Activated CD8-positive, alpha-beta memory T cell treated with anti-CD3 and anti-CD28 coated beads, Interleukin-2, amount 50 U/mL, for 24 hours (primary cell): ENCODE data around the gene WIF1.

Experiments
- DNase-seq: peaks from one replicate; pipeline ENCODE4 v3.0.0-alpha.2; 2020; ENCODE audit errors: extremely low read depth

WIF1 gene

DNA sequence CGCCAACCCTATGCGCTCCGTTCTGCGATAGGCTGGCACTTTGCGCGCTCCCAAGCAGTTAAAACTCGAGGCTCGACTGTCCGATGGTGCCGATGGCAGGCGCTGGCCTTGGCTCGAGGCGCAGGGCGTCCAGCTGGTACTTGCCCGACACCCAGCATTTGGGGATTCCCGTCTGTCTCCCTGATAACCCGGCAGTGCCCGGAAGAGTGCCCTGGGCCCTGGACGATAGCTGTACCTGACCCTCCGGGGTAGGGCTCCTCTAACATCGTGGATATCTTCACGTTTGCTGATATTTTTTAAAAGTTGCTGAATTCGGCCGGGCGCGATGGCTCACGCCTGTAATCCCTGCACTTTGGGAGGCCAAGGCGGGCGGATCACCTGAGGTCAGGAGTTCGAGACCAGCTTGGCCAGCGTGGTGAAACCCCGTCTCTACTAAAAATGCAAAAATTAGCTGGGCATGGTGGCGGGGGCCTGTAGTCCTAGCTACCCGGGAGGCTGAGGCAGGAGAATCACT is 908 bp upstream of the WIF1 start:
- DNase-seq: no peak

DNA sequence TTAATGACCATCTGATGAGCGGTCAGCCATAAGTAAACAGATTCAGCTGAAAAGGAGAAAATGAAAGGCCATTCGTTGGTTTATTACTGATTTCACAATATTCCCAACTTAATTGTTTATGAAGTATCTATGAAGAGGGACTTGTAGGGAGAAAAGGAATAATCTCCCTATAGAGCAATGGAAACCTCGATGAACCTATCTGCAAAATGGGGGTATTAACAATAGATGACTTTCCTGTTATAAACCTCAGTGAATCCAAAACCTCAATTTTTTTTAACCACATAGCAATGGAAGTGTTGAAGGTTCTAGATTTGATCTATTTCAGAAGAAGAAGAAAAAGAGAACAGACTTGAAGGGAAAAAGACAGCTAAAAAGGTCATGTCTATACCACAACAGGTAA is 2.0 kb downstream of the WIF1 start:
- DNase-seq: no peak

DNA sequence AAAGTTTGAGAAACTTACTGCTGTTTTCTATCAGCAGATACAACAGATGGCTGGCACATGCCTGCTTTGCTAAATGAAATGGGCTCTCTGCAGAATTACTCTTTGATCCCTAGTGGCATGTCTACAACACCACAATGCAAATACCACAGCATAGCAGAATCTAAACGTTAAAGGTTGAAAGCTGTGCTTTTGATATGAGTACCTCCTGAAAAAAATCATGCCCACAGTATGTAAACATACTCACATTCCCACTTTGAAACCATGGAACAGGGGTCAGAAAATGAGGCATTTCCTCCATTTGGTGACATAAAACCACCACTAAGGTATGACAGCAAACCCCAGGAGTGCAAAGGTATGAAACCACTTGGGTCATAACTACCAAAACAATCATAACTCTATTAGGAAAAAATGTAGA is 7.5 kb downstream of the WIF1 start:
- no peak for DNase-seq

DNA sequence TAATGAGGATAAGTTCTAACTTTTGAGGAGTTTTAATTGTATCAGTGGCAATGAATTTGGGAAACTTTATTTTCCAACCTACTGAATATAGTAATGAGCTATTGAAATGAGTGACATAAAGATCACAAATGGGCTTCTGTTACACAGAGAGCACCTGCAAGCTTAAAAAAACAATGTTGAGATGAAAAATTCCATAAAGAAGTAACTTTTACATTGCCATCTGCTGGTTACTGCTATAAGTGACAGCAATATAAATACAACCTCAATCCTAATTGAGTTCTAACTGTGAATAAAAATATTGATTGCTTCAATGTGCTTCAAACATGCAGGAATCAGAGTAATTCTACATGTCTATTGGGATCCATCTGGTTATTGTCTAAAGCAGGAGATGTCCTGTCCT is 14.2 kb downstream of the WIF1 start:
- no peak for DNase-seq

DNA sequence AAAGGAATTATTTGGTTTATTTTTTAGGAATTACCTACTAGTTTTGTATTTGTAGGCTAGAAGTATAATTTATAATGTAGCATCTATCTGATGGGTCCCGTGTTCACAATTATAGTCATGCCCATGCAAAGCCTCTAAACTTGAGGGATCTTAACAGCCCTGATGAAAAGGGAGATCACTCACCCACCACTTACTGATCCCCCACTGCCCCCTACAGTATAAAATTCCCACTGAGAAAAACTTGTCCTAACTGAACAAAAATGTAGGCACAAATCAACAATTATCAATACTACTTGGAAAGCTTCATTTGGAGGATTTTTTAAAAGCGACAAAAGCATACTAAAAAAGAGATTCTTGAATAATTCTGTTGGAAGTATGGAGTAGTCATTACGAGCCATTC is 21.0 kb downstream of the WIF1 start:
- DNase-seq: no peak

DNA sequence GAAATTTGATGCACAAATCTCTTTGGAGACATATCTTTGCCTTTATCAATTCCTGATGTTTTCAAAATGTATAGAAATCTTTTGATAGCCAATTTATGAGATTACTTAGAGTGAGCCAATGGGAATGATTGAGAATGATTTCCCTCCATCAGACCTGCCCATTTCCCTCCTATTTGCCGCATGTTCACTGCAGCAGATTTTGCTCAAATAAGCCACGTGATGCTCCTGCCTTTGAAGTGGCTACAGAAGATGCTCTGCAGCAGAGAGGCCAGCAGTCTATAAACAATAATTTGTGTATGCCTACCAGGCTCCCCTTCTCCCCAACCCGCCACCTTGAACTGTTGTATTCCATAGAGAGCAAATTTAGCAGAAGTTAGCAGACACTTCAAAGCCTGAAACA is 21.9 kb downstream of the WIF1 start:
- DNase-seq: no peak

DNA sequence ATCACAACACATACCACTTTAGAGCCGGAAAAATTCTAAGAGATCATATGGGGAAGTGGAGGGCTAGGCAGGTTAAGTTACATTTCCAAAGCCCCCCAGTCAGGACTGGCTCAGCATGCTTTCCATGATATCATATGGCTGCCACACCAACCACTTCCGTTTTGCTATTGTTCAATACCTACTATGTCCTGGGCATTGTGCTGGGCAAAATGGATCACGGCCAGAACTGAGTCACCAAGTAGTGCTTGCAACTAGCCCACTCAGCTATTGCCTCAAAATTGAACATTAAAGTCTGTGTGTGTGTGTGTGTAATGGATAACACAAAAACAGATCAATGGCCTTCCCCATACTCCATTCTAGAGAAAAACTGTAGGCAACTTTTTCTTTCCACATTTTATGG is 22.7 kb downstream of the WIF1 start:
- DNase-seq: no peak

DNA sequence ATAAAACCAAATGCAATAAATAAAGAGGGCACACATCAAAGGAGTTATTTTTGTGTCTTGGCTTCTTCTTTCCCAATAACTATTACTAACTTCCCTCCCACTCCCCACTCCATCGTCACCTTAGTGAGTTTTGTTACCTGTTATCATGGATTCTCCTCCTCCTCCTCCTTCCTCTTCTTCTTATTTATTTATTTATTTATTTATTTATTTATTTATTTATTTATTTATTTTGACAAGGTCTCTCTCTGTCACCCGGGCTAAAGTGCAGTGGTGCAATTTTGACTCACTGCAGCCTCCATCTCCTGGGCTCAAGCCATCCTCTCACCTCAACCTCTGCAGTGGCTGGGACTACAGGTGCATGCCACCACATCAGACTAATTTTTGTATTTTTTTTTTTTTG is 26.4 kb downstream of the WIF1 start:
- DNase-seq: no peak

DNA sequence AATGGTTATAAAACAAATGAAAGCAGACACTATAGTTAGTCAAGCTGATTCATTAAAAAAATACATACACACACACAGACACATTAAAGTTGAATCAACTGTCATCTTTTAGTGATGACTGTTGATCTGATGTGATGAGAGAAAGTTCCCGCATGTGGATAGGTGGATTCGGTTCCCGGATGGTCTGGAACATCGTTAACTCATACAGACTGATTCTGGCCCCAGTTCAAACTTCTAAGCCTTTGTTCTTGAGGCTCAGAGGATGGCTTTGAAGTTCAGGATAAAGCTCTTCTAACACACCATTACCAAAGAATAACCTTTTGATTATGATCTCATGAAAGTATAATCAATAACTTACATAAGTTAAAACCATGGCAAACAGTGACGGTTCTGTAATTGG is 27.5 kb downstream of the WIF1 start:
- DNase-seq: no peak

DNA sequence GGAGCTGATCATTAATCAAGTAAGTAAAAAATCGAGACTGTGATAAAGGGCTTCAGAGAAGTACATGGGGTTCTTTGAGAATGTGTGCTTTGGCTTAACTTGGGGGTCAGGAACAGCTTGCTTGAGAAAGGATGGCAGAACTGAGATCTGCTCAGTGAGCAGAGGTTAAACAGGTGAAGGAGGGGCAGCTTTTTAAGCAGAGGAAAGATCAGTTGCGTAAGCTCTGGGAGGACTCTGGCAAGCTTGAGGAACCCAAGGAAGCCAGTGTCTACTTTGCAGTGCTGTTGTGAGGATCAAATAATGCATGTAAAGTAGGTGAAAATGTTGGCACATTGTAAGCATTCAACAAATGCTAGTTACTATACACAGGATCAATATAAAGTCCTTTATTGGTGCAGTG is 30.6 kb downstream of the WIF1 start:
- DNase-seq: no peak

DNA sequence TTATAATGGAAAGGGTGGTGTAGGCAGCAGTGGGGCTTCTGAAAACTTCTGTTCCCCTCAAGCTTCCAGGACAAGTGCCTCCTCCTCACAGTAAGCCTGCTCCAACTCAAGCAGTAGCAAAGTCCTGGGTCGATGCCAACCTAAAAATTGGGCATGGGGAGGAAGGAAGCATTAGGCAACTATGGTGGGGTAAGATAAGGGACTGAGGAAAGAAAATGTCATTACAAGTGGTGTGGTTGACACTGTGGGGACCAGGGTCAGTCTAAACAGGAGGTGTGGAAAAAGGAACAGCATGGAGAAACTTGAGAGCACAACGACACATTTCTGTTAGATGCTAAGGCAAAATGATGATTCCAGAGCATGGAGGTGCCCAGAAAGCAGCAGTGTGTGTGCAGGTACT is 34.9 kb downstream of the WIF1 start:
- no peak for DNase-seq

DNA sequence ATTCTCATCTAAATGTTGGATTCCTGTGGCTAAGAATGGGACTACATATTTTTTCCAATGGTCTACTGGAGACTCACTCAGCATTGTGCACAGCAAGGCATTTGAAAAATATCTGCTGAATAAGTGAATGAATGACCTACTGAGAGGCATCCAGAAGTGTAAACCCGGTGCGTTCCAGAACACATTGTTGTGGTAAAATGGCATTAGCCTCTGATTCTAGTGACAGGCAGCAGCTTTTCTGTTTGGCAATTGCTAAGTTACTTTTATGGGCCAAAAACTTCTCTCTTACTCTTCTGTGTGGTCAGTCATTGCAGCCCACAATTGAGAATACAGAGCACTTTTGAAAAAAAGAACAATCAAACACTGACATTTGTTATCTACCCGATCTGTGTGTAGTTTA is 36.5 kb downstream of the WIF1 start:
- DNase-seq: no peak

DNA sequence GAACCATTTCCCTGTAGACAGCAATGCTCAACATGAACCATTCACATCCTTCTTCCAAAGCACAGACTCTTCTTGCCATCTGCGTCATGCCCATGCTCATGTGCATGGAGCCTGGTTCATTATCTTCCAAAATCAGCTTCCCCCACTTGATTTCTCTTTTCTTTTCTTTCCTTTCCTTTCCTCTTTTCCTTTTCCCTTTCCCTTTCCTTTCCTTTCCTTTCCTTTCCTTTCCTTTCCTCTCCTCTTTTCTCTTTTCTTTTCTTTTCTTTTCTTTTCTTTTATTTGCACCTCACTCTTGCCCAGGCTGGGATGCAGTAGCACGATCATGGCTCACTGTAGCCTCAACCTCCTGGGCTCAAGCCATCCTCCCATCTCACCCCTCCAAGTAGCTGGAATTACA is 37.5 kb downstream of the WIF1 start:
- no peak for DNase-seq

DNA sequence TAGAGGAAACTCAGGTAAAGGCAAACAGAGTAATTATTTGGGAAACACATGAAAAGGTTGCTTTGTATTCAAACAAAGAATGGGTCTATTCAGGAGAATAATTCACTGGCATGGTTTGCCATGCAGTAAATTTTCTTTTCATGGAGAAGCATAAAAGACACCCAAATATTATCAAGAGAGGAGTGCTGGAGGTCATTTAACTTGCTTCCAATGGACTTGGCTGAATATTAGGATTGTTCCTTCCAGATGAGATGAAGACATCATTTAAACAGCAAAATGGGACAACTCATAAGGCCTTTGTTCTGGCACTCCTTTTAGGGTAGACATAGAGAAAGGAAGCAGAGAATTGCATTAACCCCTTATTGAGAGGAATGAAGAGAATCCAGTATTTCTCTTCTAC is 38.7 kb downstream of the WIF1 start:
- DNase-seq: no peak

DNA sequence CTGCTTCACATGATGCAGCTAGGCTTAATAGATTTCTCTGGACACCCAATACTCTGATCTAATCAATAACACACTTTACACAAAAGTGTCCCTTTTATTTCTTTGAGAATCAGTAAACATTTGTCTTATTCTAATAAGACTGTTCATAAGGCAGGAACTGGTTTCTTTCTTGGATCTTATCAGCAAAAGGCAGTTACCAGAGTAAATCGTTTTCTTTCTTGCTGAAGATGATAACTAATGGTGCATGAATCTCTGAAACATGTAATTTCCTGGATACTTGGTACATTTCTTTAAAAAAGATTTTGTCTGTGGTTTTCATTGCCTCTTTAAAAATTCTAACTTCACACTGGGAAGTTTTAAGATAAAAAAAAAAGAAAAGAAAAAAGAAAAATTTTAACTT is 39.6 kb downstream of the WIF1 start:
- no peak for DNase-seq

DNA sequence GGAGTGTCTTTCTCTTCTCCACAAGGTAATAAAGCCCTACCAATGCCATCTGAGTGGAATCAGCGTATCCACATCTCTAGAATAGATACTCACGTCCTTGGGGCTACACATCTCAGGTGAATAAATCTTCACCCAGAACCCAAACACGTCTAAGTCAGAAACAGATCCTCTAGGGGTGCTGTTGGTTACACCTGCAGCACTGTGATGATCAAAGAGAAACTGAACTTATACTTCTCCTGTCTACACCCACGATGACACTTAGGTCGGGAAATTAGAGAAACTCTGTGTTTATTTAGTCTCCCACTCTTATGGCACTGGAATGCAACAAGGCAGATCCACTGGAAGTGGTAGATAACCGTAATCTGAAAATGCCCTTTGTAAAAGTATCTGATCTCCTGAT is 46.2 kb downstream of the WIF1 start:
- no peak for DNase-seq

DNA sequence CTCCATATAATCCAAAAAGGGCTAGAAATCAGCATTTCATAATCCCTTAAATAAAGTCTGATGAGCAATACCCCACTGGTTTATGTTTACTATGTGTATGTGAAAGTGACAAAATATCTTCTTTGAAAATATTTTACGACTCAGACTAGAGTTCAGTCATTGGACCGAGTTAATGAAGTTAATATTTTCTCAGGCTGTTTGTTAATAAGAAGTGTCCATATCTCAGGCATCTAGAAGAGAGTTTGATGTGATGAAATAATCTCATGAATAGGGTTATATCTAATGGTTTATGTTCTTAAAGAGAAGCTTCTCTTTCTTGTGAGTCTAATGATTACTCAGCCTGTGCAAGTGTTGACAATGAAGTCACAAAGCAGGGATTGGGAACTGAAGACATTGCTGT is 51.8 kb downstream of the WIF1 start:
- no peak for DNase-seq

DNA sequence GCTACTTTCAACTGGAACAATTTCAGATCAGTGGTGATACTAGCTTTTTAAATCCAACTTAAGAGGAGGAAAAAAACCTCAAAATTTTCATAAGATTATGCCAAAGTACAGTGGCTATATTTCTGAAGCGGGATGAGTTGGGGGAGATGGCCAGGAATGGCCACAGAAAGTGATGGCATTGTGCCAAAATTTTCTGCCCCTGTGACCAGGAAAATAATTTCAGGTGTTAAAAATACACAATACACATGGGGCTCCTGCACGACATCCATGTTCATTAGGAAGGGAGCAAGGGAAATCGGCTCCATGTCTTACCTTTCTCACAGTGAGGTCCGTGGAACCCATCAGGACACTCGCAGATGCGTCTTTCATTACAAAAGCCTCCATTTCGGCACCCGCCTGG is 53.7 kb downstream of the WIF1 start:
- DNase-seq: no peak

DNA sequence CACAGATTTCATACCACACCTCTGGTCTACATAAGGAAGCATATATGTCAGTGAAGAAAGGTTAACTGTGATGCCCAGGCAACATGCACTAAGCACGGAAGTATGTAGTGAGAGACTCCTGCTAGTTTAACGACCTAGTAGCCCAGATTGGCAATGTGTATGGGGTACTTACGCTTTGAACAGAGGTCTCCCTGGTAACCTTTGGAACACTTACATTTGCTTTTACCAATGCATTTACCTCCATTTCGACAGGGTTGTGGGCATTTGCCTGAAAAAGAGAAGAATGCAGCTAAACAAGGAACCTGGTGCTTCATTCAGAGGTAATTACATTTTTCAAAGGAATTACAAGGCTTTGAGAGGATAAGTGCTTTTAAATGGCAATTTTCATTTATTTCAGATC is 65.2 kb downstream of the WIF1 start:
- no peak for DNase-seq

DNA sequence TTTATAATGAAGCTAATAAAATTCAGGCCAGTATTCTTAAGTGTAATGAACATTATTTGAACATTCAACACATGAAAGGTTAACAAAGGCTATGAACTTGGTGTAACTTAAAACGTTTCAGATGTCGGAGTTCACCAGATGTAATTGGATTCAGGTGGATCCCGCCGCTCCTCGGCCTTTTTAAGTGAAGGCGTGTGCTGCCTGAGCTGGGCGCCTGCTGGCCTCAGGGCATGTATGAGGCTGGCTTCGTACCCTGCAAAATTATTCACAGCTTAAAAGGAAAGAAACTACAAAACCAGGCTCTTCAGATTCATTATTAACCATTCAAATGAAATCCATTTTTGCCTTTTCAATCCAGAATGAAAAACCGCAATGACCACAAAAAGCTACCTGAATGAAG is 69.9 kb downstream of the WIF1 start:
- DNase-seq: no peak

DNA sequence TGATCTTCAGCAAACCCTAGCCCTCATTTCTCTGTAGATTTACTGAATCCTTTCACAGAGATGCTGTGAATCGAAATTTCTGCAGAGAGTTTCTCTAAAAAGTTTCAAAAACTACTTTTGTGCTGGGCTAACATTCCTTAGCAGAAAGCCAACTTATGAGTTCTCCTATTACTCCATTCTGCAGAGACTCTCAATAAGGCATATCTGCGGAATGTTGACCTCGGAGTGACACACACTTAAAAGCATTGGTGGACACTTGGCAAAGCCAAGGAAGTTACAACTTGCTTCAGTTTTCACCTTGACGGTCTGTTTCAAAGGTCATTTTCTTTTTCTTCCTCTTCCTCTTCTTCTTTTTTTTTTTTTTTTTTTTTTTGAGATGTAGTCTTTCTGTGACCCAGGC is 75.8 kb downstream of the WIF1 start:
- DNase-seq: no peak

DNA sequence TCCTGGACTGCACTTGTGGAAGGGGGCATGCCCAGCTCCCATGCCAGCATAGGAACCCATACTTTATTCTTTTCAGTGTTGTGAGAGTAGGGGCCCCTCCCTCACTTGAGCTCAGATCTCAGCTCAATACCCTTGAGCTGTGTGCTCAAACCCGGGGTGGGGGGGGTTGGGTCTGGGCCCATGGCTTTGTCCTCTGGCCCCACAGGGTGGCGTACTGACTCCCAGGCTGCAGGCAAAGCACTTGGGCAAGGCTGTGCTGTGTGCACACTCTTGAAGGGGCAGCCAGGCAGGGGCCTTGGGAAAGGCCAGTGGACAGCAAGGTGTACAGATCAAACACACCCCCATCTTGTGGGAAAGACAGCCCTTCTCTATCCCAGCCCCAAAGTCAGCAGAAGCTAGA is 81.8 kb downstream of the WIF1 start:
- DNase-seq: no peak

DNA sequence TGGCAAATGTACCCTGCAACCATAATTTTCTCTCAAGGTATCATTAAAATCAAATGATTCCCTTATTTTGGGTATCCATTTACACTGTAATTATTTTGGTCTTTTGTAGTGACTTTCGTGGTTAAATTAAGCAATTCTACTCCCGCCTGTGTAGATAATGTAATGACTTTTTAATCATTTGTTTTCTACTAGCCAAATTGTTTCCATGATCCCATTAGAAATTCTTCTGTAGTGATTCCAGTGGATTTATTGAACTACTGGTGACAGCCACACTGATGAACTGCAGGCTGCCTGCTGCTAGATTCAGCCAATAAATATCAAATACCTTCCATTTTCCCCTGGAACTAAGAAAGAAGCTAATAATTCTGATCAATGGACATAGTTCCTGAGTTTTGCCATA is 96.0 kb downstream of the WIF1 start:
- no peak for DNase-seq

DNA sequence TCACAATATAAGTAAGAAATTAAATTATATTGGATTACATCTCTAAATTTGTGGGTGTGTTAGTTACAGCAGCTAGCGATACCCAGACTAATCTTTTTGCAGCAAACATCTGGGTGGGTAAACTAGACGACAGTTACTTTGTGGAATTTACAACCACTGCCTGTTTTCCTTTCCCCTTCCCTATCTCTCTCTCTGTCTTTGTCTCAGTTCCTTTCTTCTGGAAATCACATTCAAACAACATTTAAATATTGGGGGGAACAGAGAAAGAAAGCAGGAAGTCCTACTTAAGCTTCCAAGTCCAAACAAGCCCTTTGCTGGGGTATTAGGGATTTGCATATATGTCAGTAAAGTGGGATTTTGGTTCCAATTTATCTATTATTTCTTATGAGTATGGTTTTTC is 97.6 kb downstream of the WIF1 start:
- no peak for DNase-seq

DNA sequence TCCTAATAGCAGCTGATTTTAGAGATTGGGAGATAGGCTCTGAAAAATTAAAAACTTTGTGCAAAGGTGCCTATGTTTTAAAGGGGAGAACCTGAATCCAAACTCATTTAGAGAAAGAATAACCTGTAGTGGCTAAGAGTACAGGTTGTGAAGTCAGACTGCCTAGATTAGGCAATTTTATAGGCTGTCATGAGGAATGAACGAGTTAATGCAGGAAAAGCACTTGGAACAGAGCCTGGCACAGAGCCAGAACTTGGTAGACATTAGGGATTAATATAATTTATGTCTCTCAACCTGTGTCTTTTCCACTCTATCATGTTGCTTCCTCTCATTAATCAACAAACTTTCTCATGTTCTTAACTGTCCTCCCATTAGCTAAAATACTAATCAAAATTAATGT is 98.1 kb downstream of the WIF1 start:
- DNase-seq: no peak
